ENCODE measurements around the gene CCNI2. TPM values are rescaled to one million over a fixed set of nuclear protein-coding genes. Genes with fewer than 3 reads are reported as not detected.

CCNI2 gene
- polyA plus RNA-seq, 1 experiment = not detected

DNA sequence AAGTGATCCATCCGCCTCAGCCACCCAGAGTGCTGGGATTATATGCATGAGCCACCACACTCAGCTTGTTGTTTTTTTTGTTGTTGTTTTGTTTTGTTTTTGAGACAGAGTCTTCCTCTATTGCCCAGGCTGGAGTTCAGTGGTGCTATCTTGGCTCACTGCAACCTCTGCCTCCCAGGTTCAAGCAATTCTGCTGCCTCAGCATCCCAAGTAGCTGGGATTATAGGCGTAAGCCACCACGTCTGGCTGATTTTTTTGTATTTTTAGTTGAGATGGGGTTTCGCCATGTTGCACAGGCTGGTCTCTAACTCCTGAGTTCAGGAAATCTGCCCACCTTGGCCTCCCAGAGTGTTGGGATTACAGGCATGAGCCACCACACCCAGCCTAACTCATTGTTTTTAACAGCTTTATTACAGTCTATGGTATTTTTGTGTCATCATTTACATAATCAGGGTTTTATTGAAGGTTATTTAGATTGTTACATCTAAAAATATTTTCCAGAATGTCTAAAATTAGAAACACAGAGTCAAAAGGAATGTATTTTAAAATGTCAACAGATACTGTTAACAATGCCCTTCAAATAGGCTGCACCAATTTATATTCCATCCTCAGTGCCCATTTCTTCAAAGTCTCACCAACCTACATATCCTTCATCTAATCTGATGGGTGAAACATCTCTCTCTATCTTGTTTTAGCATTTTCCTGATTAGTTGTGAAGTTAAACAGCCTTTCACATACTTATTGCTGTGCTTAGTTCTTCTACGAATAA lies 28.5 kb upstream of the CCNI2 start:
- ChIA-PET POLR2A (no interaction called here), CTCF (interaction anchor here (0.8 to 1.3 kb wide), 2 partner anchors 19 to 191 kb away, joined by 3 to 4 read pairs; partner anchors contain the start of gene KIF3A)
- Histone ChIP-seq H3K27me3 (ENCODE audit: control insufficient read depth, insufficient read depth, low read length) (no peaks in the 10 kb centered on the region), H3K36me3 (ENCODE audit: control insufficient read depth, insufficient read depth, low read length) (no peaks in the 10 kb centered on the region), H3K4me3 (ENCODE audit: low read depth, low read length) (no peak overlapping the region)
- TF ChIP-seq, protein P1, sequence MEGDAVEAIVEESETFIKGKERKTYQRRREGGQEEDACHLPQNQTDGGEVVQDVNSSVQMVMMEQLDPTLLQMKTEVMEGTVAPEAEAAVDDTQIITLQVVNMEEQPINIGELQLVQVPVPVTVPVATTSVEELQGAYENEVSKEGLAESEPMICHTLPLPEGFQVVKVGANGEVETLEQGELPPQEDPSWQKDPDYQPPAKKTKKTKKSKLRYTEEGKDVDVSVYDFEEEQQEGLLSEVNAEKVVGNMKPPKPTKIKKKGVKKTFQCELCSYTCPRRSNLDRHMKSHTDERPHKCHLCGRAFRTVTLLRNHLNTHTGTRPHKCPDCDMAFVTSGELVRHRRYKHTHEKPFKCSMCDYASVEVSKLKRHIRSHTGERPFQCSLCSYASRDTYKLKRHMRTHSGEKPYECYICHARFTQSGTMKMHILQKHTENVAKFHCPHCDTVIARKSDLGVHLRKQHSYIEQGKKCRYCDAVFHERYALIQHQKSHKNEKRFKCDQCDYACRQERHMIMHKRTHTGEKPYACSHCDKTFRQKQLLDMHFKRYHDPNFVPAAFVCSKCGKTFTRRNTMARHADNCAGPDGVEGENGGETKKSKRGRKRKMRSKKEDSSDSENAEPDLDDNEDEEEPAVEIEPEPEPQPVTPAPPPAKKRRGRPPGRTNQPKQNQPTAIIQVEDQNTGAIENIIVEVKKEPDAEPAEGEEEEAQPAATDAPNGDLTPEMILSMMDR (IDR thresholded peaks at IDR 0.05; ENCODE audit: insufficient read depth, low read depth, low read length) = no peak
- DNase-seq (ENCODE audit: low read depth) = peak; percentile 9

- CTCF ChIA-PET = interaction anchor here (1.7 kb wide), 1 partner anchor 95 kb away, joined by 7 read pairs; no protein-coding TSS in a partner anchor
- H3K4me3 ChIP-seq (ENCODE audit: low read depth, low read length) = no peak overlapping the region
- no peaks in the 10 kb centered on the region for H3K27me3 ChIP-seq (ENCODE audit: control insufficient read depth, insufficient read depth, low read length)
- H3K36me3 ChIP-seq (ENCODE audit: control insufficient read depth, insufficient read depth, low read length) = no peaks in the 10 kb centered on the region
- DNase-seq (ENCODE audit: low read depth) = no peak
- POLR2A ChIA-PET = no interaction called here
- TF ChIP-seq, protein P1 (IDR thresholded peaks at IDR 0.05; ENCODE audit: insufficient read depth, low read depth, low read length) = no peak
Measured at GRCh38 chr5:132725745-132726144, 21.5 kb upstream of the CCNI2 start.

DNA sequence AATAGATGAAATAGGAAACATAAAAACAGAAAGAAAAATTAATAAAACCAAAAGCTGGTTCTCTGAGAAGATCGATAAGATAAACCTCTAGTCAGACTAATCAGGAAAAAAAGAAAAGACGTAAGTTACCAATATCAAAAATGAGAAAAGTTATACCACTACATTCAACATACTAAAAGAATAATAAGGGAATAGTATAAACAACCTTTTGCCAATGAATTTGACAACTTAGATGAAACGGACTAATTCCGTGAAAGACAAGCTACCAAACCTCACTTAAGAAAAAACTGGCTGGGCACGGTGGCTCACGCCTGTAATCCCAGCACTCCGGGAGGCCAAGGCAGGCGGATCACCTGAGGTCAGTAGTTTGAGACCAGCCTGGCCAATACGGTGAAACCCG lies 17.3 kb upstream of the CCNI2 start:
- POLR2A ChIA-PET = no interaction called here
- CTCF ChIA-PET = no interaction called here
- DNase-seq (ENCODE audit: low read depth) = no peak
- no peaks in the 10 kb centered on the region for H3K27me3 ChIP-seq (ENCODE audit: control insufficient read depth, insufficient read depth, low read length)
- H3K4me3 ChIP-seq (ENCODE audit: low read depth, low read length) = no peak overlapping the region
- TF ChIP-seq, protein P1 (IDR thresholded peaks at IDR 0.05; ENCODE audit: insufficient read depth, low read depth, low read length) = no peak
- no peaks in the 10 kb centered on the region for H3K36me3 ChIP-seq (ENCODE audit: control insufficient read depth, insufficient read depth, low read length)

- H3K4me3 ChIP-seq (ENCODE audit: low read depth, low read length) = no peak overlapping the region
- TF ChIP-seq, protein P1 (IDR thresholded peaks at IDR 0.05; ENCODE audit: insufficient read depth, low read depth, low read length) = no peak
- no peaks in the 10 kb centered on the region for H3K36me3 ChIP-seq (ENCODE audit: control insufficient read depth, insufficient read depth, low read length)
- H3K27me3 ChIP-seq (ENCODE audit: control insufficient read depth, insufficient read depth, low read length) = no peaks in the 10 kb centered on the region
- ChIA-PET CTCF (interaction anchor here (1.5 to 1.6 kb wide), 2 partner anchors 18 to 87 kb away, joined by 4 to 5 read pairs; no protein-coding TSS in a partner anchor), POLR2A (no interaction called here)
- no peak for DNase-seq (ENCODE audit: low read depth)
Measured at GRCh38 chr5:132733499-132734148, 13.6 kb upstream of the CCNI2 start.

- ChIA-PET CTCF (interaction anchor here (1.5 to 1.6 kb wide), 2 partner anchors 19 to 85 kb away, joined by 4 read pairs; no protein-coding TSS in a partner anchor), POLR2A (no interaction called here)
- Histone ChIP-seq H3K27me3 (ENCODE audit: control insufficient read depth, insufficient read depth, low read length) (no peaks in the 10 kb centered on the region), H3K36me3 (ENCODE audit: control insufficient read depth, insufficient read depth, low read length) (no peaks in the 10 kb centered on the region), H3K4me3 (ENCODE audit: low read depth, low read length) (no peak overlapping the region)
- DNase-seq (ENCODE audit: low read depth) = no peak
- TF ChIP-seq, protein P1 (IDR thresholded peaks at IDR 0.05; ENCODE audit: insufficient read depth, low read depth, low read length) = no peak
Measured at GRCh38 chr5:132734687-132735086, 12.5 kb upstream of the CCNI2 start.

All from BJ (cell line).